Glutamatergic neuron (in vitro differentiated cells): ENCODE data around the gene PERM1. TPM values are rescaled to one million over a fixed set of nuclear protein-coding genes. Genes with fewer than 3 reads are reported as not detected.

ENCODE experiments used
- DNase-seq: peaks from one replicate; pipeline ENCODE4 v3.0.0; 2022
- H3K27ac Mint-ChIP-seq: one replicate; pipeline ENCODE4 v1.8.0; 2020; ENCODE audit warnings: mild to moderate bottlenecking, mixed read lengths, inconsistent platforms; ENCODE audit not compliant: unreplicated experiment
- H3K27me3 Mint-ChIP-seq: one replicate; pipeline ENCODE4 v1.8.0; 2020; ENCODE audit warnings: mild to moderate bottlenecking, moderate library complexity, mixed read lengths, inconsistent platforms; ENCODE audit not compliant: unreplicated experiment
- H3K36me3 Mint-ChIP-seq: one replicate; pipeline ENCODE4 v1.8.0; 2020; ENCODE audit warnings: mild to moderate bottlenecking, mixed read lengths, inconsistent platforms; ENCODE audit not compliant: unreplicated experiment
- H3K4me1 Mint-ChIP-seq: one replicate; pipeline ENCODE4 v1.8.0; 2020; ENCODE audit warnings: mild to moderate bottlenecking, low read depth, mixed read lengths, inconsistent platforms; ENCODE audit not compliant: unreplicated experiment
- H3K4me3 Mint-ChIP-seq: one replicate; pipeline ENCODE4 v1.8.0; 2020; ENCODE audit warnings: mild to moderate bottlenecking, mixed read lengths, inconsistent platforms; ENCODE audit not compliant: unreplicated experiment
- H3K9me3 Mint-ChIP-seq: one replicate; pipeline ENCODE4 v1.8.0; 2020; ENCODE audit warnings: mild to moderate bottlenecking, moderate library complexity, mixed read lengths, inconsistent platforms; ENCODE audit not compliant: unreplicated experiment
- CTCF ChIP-seq: fragments of 200-600 bp; sonication (generic); IDR thresholded peaks from one replicate; pipeline ENCODE4 v1.5.0; 2021; ENCODE audit not compliant: partially characterized antibody, unreplicated experiment
- total RNA-seq: library from RNA; stranded (reverse); fragmentation: NEBNext Ultra II Directional; extraction: Animal tissue kit (Norgen Biotek cat#: 25700); gene quantifications from one replicate; pipeline ENCODE4 v1.2.1, GENCODE V29; 2021; ENCODE audit not compliant: unreplicated experiment

PERM1 gene
- total RNA-seq, 1 donor from 2014 or later: 0.32 TPM

DNA sequence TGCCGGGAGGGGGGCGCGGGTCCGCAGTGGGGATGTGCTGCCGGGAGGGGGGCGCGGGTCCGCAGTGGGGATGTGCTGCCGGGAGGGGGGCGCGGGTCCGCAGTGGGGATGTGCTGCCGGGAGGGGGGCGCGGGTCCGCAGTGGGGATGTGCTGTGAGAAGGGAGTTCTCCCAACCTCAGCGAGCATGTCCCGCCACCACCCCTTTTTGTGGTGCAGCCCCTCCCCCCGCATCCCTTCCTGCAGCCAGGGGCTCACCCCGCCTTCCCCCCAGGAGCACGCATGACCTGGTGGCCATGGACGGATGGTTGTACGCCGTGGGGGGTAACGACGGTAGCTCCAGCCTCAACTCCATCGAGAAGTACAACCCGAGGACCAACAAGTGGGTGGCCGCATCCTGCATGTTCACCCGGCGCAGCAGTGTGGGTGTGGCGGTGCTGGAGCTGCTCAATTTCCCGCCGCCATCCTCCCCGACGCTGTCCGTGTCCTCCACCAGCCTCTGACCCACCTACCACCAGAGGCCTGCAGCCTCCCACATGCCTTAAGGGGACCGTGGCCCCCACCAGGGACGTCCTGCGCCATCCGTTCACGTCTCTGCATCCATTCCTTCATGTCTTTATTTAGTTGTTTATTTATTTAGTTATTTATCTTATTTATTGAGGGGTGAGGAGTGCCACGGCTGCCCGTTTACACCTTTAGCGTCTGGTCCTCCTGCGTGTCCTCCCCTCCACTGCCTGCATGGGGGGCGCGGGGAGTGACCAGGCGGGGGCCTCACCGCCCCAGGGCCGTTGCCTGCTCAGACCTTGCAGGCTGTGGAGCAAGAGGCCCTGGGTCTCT is 17.0 kb downstream of the PERM1 start:
- H3K4me1 Mint-ChIP-seq: peaks cover 6% of the 10 kb centered on the region
- no peak overlapping the region for H3K27ac Mint-ChIP-seq
- DNase-seq: peak; percentile 12
- H3K9me3 Mint-ChIP-seq: peaks cover 5% of the 10 kb centered on the region
- no peak overlapping the region for H3K4me3 Mint-ChIP-seq
- TF ChIP-seq CTCF: no peak
- H3K36me3 Mint-ChIP-seq: no peaks in the 10 kb centered on the region
- H3K27me3 Mint-ChIP-seq: peaks cover 12% of the 10 kb centered on the region

DNA sequence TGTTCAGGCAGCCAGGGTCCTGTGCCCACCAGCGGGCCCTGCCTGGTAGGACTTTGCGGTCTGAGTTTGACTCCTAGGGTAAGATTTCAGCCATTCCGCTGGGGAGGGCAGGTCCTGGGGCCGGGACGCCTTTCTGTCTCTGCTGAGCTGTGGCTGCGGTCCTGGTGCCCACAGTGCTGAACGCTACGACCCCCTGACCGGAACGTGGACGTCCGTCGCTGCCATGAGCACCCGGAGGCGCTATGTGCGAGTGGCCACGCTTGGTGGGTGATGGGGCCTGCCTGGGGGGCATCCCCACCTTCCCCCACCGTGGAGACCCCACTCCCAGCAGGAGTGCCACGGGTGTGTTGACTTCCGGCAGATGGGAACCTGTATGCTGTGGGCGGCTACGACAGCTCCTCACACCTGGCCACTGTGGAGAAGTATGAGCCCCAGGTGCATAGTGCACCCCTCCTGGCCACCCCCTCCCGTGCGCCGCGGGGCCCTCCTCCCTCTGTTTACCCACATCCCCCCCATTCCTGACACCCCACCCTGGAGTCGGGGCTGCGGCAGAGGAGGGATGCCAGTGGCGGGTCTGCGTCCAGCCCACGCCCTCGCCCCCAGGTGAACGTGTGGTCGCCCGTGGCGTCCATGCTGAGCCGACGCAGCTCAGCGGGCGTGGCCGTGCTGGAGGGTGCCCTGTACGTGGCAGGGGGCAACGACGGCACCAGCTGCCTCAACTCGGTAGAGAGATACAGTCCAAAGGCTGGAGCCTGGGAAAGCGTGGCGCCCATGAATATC is 18.0 kb downstream of the PERM1 start:
- Mint-ChIP-seq H3K9me3 (peaks cover 2% of the 10 kb centered on the region), H3K27me3 (peaks cover 7% of the 10 kb centered on the region), H3K27ac (no peak overlapping the region), H3K4me3 (no peak overlapping the region), H3K36me3 (no peaks in the 10 kb centered on the region), H3K4me1 (peaks cover 6% of the 10 kb centered on the region)
- peak; percentile 16 for DNase-seq
- TF ChIP-seq CTCF: no peak

GRCh38 chr1:963301-963651 is 18.6 kb downstream of the PERM1 start:
- no peaks in the 10 kb centered on the region for H3K36me3 Mint-ChIP-seq
- no peak overlapping the region for H3K27ac Mint-ChIP-seq
- H3K4me1 Mint-ChIP-seq: peaks cover 4% of the 10 kb centered on the region
- DNase-seq: no peak
- TF ChIP-seq CTCF: no peak
- peaks cover 4% of the 10 kb centered on the region for H3K9me3 Mint-ChIP-seq
- no peak overlapping the region for H3K4me3 Mint-ChIP-seq
- H3K27me3 Mint-ChIP-seq: peaks cover 5% of the 10 kb centered on the region

- H3K4me3 Mint-ChIP-seq: no peak overlapping the region
- no peak for DNase-seq
- H3K27ac Mint-ChIP-seq: no peak overlapping the region
- H3K4me1 Mint-ChIP-seq: peaks cover 5% of the 10 kb centered on the region
- H3K27me3 Mint-ChIP-seq: peaks cover 5% of the 10 kb centered on the region
- no peak for TF ChIP-seq CTCF
- H3K36me3 Mint-ChIP-seq: no peaks in the 10 kb centered on the region
- H3K9me3 Mint-ChIP-seq: peaks cover 4% of the 10 kb centered on the region
Observed at GRCh38 chr1:962381-963300, 19.3 kb downstream of the PERM1 start.
